GM12864 (cell line): ENCODE data around the gene FBXO27.

Experiments
- DNase-seq: peaks from one replicate; pipeline ENCODE4 v3.0.0-alpha.2; 2011; ENCODE audit warnings: low read depth
- H3K4me3 ChIP-seq: 2 replicates; pipeline ENCODE4 v1.5.1; 2011; ENCODE audit warnings: mild to moderate bottlenecking, low read depth, low read length, control low read depth
- CTCF ChIP-seq: IDR thresholded peaks from 2 replicates; pipeline ENCODE4 v1.5.1; 2011; ENCODE audit warnings: low read depth, mild to moderate bottlenecking, moderate library complexity, low read length, control low read depth, inconsistent platforms; ENCODE audit errors: missing control alignments

The FBXO27 gene

GRCh38 chr19:39021063-39021462, 11.3 kb downstream of the FBXO27 start:
- no peak for TF ChIP-seq CTCF
- no peak overlapping the region for H3K4me3 ChIP-seq
- peak; percentile 59 for DNase-seq

- DNase-seq, result no peak
- no peak for TF ChIP-seq CTCF
- no peak overlapping the region for H3K4me3 ChIP-seq
These were observed 14.7 kb downstream of the FBXO27 start for GRCh38 chr19:39017646-39018045.

- H3K4me3 ChIP-seq, result no peak overlapping the region
- DNase-seq, result no peak
- no peak for TF ChIP-seq CTCF
These were observed 15.3 kb downstream of the FBXO27 start for GRCh38 chr19:39017026-39017425.

GRCh38 chr19:39014037-39014436, 18.3 kb downstream of the FBXO27 start:
- H3K4me3 ChIP-seq, result no peak overlapping the region
- DNase-seq, result no peak
- TF ChIP-seq CTCF, result no peak

- DNase-seq, result no peak
- no peak for TF ChIP-seq CTCF
- no peak overlapping the region for H3K4me3 ChIP-seq
These were observed 23.3 kb downstream of the FBXO27 start for GRCh38 chr19:39009001-39009400.

- no peak for DNase-seq
- no peak for TF ChIP-seq CTCF
- no peak overlapping the region for H3K4me3 ChIP-seq
These were observed 24.2 kb downstream of the FBXO27 start for GRCh38 chr19:39008137-39008536.

GRCh38 chr19:39007096-39007495, 25.3 kb downstream of the FBXO27 start:
- TF ChIP-seq CTCF, result no peak
- no peak overlapping the region for H3K4me3 ChIP-seq
- DNase-seq, result no peak
